HEK293T (cell line): ENCODE data around the gene SURF2.

Experiments
- BHLHE40 ChIP-seq: fragments of 450-650 bp; IDR thresholded peaks from 2 replicates; pipeline ENCODE4 v1.6.1; 2016; ENCODE audit warnings: mild to moderate bottlenecking, moderate library complexity, borderline replicate concordance
- ELF4 ChIP-seq: fragments of 450-650 bp; IDR thresholded peaks from 2 replicates; pipeline ENCODE4 v1.6.1; 2017; ENCODE audit warnings: antibody characterized with exemption
- FOXA1 ChIP-seq: fragments of 450-650 bp; IDR thresholded peaks from 2 replicates; pipeline ENCODE4 v1.6.1; 2016; ENCODE audit warnings: mild to moderate bottlenecking
- FOXK2 ChIP-seq: fragments of 450-650 bp; IDR thresholded peaks from 2 replicates; pipeline ENCODE4 v1.6.1; 2016; ENCODE audit warnings: mild to moderate bottlenecking
- FOXM1 ChIP-seq: fragments of 450-650 bp; IDR thresholded peaks from 2 replicates; pipeline ENCODE4 v1.6.1; 2017; ENCODE audit warnings: mild to moderate bottlenecking, borderline replicate concordance
- LEF1 ChIP-seq: fragments of 450-650 bp; IDR thresholded peaks from 2 replicates; pipeline ENCODE4 v1.6.1; 2017; ENCODE audit warnings: mild to moderate bottlenecking, borderline replicate concordance
- NFRKB ChIP-seq: fragments of 450-650 bp; IDR thresholded peaks from 2 replicates; pipeline ENCODE4 v1.6.1; 2016; ENCODE audit warnings: mild to moderate bottlenecking, moderate library complexity
- PKNOX1 ChIP-seq: fragments of 450-650 bp; IDR thresholded peaks from 2 replicates; pipeline ENCODE4 v1.6.1; 2016
- SP1 ChIP-seq: fragments of 450-650 bp; IDR thresholded peaks from 2 replicates; pipeline ENCODE4 v1.6.1; 2017
- SUZ12 ChIP-seq: fragments of 450-650 bp; IDR thresholded peaks from 2 replicates; pipeline ENCODE4 v1.6.1; 2016; ENCODE audit warnings: mild to moderate bottlenecking

- TF ChIP-seq SP1 (no peak), FOXK2 (no peak), FOXA1 (no peak), PKNOX1 (no peak), NFRKB (no peak), SUZ12 (no peak), FOXM1 (no peak), BHLHE40 (no peak), LEF1 (no peak), ELF4 (no peak)
Observed at GRCh38 chr9:133384736-133385321, 28.5 kb downstream of the SURF2 start.
